T-cell (primary cell): Measurements from ENCODE around the gene CHI3L1. TPM values are rescaled to one million over a fixed set of nuclear protein-coding genes. Genes with fewer than 3 reads are reported as not detected.

Experiments
- ATAC-seq, 4 experiments: fragments of 200-7000 bp in 3 of 4; fragments of 150-1000 bp in 1 of 4; cut with Tn5 transposase; replicated peaks in 1 of 4; 1 replicate in 3 of 4; 2 replicates in 1 of 4; pipeline ENCODE4 v1.10.0; 2021; ENCODE audit warnings: moderate library complexity in 3 of 4, mild to moderate bottlenecking in 2 of 4, moderate number of reproducible peaks in 1 of 4
- CTCF ChIA-PET, 2 donors: fragments of 300-600 bp; sonication (Branson Sonifier 250); formaldehyde crosslinking; loops; one replicate each; lab custom pipeline; 2022; ENCODE audit warnings: antibody characterized with exemption in 2 of 2; lab: Charles Lee
- POLR2A ChIA-PET, 2 donors: fragments of 300-600 bp; sonication (Branson Sonifier 250); formaldehyde crosslinking; loops; one replicate each; lab custom pipeline; 2022; ENCODE audit warnings: antibody characterized with exemption in 2 of 2; lab: Charles Lee
- DNase-seq, 35 experiments: peaks; one replicate each; pipeline versions ENCODE4 v3.0.0 to v3.0.0-alpha.2; 2013 to 2023
- H3K27ac ChIP-seq: one replicate; pipeline ENCODE4 v1.5.1; 2013; ENCODE audit warnings: low read length
- H3K27me3 ChIP-seq, 2 experiments: replicated peaks in 1 of 2; 1 replicate in 1 of 2; 2 replicates in 1 of 2; pipeline versions ENCODE4 v1.6.1 to v1.7.0; 2013; ENCODE audit warnings: low read length in 1 of 2, mixed read lengths in 1 of 2; ENCODE audit not compliant: control insufficient read depth in 2 of 2, insufficient read depth in 2 of 2; ENCODE audit errors: extremely low read depth in 1 of 2
- H3K36me3 ChIP-seq, 2 donors: 1 replicate in 1 of 2; 2 replicates in 1 of 2; pipeline versions ENCODE4 v1.6.1 to v1.7.0; 2013; ENCODE audit warnings: low read length in 1 of 2; ENCODE audit not compliant: control insufficient read depth in 2 of 2, insufficient read depth in 1 of 2; ENCODE audit errors: extremely low read depth in 1 of 2
- H3K4me1 ChIP-seq, 2 experiments: 1 replicate in 1 of 2; 2 replicates in 1 of 2; pipeline versions ENCODE4 v1.6.1 to v1.7.0; 2013; ENCODE audit warnings: low read length in 2 of 2, mixed read lengths in 1 of 2; ENCODE audit not compliant: insufficient read depth in 2 of 2, control insufficient read depth in 1 of 2; ENCODE audit errors: extremely low read depth in 1 of 2
- H3K4me3 ChIP-seq, 2 donors: 1 replicate in 1 of 2; 2 replicates in 1 of 2; pipeline versions ENCODE4 v1.5.1 to v1.7.0; 2013; ENCODE audit warnings: mild to moderate bottlenecking in 2 of 2, low read length in 1 of 2, moderate library complexity in 1 of 2; ENCODE audit not compliant: control insufficient read depth in 1 of 2; ENCODE audit errors: extremely low read depth in 1 of 2
- H3K9me3 ChIP-seq: 2 replicates; pipeline ENCODE4 v1.7.0; 2013
- H3K27ac Mint-ChIP-seq, 2 donors: one replicate each; pipeline ENCODE4 v1.8.0; 2020 to 2021; ENCODE audit warnings: mild to moderate bottlenecking in 2 of 2, mixed read lengths in 2 of 2
- H3K27me3 Mint-ChIP-seq, 2 donors: one replicate each; pipeline ENCODE4 v1.8.0; 2021 to 2022; ENCODE audit warnings: mixed read lengths in 2 of 2
- H3K36me3 Mint-ChIP-seq: one replicate; pipeline ENCODE4 v1.8.0; 2021; ENCODE audit warnings: mixed read lengths
- H3K4me1 Mint-ChIP-seq, 3 donors: one replicate each; pipeline ENCODE4 v1.8.0; 2020 to 2022; ENCODE audit warnings: mixed read lengths in 3 of 3, mild to moderate bottlenecking in 1 of 3
- H3K4me3 Mint-ChIP-seq, 3 donors: one replicate each; pipeline ENCODE4 v1.8.0; 2020 to 2022; ENCODE audit warnings: mild to moderate bottlenecking in 3 of 3, mixed read lengths in 3 of 3, moderate library complexity in 3 of 3
- H3K9me3 Mint-ChIP-seq, 3 donors: one replicate each; pipeline ENCODE4 v1.8.0; 2020 to 2022; ENCODE audit warnings: mixed read lengths in 3 of 3
- WGBS: methylation state at CpG from one replicate; pipeline ENCODE4 v1.1.5; 2013; ENCODE audit warnings: missing lambda C conversion rate; ENCODE audit not compliant: insufficient coverage; 5-methylcytosine and 5-hydroxymethylcytosine counted together
- total RNA-seq, 35 experiments: library from RNA in 6 of 35; stranded (reverse) in 6 of 35; fragments of 120-200 nt in 1 of 35; gene quantifications; one replicate each; pipeline versions ENCODE4 v1.2.1 to v1.2.4 and lab custom pipeline; 2013 to 2026

The CHI3L1 gene
- total RNA-seq, 5 donors from 2014 or later (not counting 1 experiment from before 2014, with no cell fraction given), result 0.20 to 0.30 TPM; not detected in 3

DNA sequence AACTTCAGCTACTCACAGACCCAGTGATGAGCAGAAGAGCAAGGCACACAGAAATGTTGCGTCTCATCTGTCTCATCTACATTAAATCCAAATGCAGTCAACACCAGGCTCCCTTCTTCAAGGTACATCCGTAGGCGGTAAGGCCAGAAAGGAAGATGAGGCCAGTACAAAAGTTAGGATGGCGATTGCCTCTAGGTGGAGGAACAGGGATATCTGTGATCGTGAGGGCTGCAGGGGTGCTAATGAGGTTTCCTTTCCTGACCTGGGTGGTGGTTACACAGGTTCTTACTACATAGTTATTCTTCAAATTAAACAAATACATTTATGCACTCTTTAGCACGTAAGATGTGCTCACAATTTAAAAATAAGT lies 9.5 kb downstream of the CHI3L1 start:
- H3K27me3 ChIP-seq, result peaks cover 0 to 35% of the 10 kb centered on the region in 2 experiments
- H3K27ac ChIP-seq, result no peak overlapping the region
- ATAC-seq (no peak), DNase-seq (no peak)
- H3K9me3 ChIP-seq, result no peaks in the 10 kb centered on the region
- CTCF ChIA-PET, result no interaction called here
- no peak overlapping the region for H3K4me3 ChIP-seq
- no peaks in the 10 kb centered on the region for H3K4me1 ChIP-seq
- Mint-ChIP-seq H3K36me3 (no peaks in the 10 kb centered on the region), H3K4me3 (no peak overlapping the region), H3K27me3 (peaks cover 0 to 14% of the 10 kb centered on the region in 2 donors), H3K27ac (no peak overlapping the region), H3K9me3 (no peaks in the 10 kb centered on the region), H3K4me1 (no peaks in the 10 kb centered on the region)
- no peaks in the 10 kb centered on the region for H3K36me3 ChIP-seq
- POLR2A ChIA-PET, result no interaction called here
- 79% methylated on average over 2 of the region's 6 CpGs for WGBS

DNA sequence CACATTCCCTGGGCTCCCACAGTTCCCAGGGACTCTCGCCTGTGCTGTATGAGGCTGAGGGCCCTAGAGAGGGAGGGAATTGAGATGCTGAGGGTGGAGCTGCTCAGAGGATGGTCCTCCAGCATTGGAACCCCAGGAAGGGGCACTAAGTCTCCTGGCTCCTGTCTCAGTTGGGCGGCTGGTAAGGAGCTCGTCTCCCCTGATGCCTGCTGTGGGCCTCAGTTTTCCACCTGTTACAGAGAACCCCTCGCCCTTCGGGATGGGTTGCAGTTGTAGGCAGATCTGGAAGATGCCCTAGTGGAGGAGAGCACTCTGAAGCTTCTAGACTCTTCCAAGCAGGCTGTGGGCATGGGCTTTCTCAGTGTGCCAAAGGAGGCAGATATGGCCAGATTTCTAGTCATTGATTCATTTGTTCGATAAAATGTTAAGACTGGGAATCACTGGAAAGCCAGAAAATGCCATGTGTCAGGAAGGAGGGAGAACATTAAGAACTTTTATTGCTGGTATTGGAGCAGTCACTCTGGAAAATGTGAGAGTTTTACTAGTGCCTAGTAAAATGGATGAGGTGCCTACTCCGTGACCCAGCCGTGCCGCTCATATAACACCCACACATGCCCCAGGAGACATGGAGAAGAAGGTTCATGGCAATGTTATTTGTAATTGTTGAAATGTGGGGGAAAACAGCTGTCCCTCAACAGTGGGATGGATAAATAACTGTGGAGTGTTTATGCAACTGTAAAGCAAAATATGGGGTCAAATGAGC lies 10.1 kb downstream of the CHI3L1 start:
- H3K27me3 Mint-ChIP-seq, result peaks cover 0 to 14% of the 10 kb centered on the region in 2 donors
- POLR2A ChIA-PET, result no interaction called here
- no peaks in the 10 kb centered on the region for H3K4me1 Mint-ChIP-seq
- no peak for DNase-seq
- H3K4me1 ChIP-seq, result no peaks in the 10 kb centered on the region
- H3K9me3 Mint-ChIP-seq, result no peaks in the 10 kb centered on the region
- H3K4me3 Mint-ChIP-seq, result no peak overlapping the region
- no peak overlapping the region for H3K27ac ChIP-seq
- no peaks in the 10 kb centered on the region for H3K9me3 ChIP-seq
- 83% methylated on average over 5 of the region's 9 CpGs for WGBS
- H3K36me3 Mint-ChIP-seq, result no peaks in the 10 kb centered on the region
- no peak for ATAC-seq
- no peak overlapping the region for H3K27ac Mint-ChIP-seq
- CTCF ChIA-PET, result no interaction called here
- peaks cover 0 to 38% of the 10 kb centered on the region in 2 experiments for H3K27me3 ChIP-seq
- no peak overlapping the region for H3K4me3 ChIP-seq
- H3K36me3 ChIP-seq, result no peaks in the 10 kb centered on the region

DNA sequence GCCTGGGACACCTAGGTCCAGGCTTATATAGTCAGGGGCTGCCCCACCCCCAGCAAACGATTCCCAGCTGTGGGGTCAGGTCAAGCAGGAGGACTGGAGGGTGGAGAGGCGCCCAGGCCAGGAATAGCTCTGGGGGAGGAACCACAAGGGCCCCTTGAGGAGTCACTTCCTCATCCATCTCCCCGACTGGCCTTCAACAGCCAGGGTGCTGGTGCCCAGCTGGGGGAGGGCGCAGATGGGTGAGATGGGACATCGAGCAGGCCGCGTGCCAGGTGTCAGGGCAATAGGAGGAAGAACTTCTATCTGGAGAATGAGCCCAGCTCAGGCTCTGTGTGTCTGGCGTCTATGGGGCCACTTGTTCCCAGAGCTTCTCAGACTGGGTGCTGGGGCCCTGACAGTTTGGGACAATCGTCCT lies 10.7 kb downstream of the CHI3L1 start:
- H3K4me1 ChIP-seq, result no peaks in the 10 kb centered on the region
- CTCF ChIA-PET, result no interaction called here
- H3K27me3 ChIP-seq, result peaks cover 0 to 35% of the 10 kb centered on the region in 2 experiments
- Mint-ChIP-seq H3K9me3 (no peaks in the 10 kb centered on the region), H3K27me3 (peaks cover 0 to 12% of the 10 kb centered on the region in 2 donors), H3K4me3 (no peak overlapping the region), H3K27ac (no peak overlapping the region), H3K4me1 (no peaks in the 10 kb centered on the region), H3K36me3 (no peaks in the 10 kb centered on the region)
- 78% methylated on average over 6 of the region's 9 CpGs for WGBS
- POLR2A ChIA-PET, result no interaction called here
- H3K4me3 ChIP-seq, result no peak overlapping the region
- H3K9me3 ChIP-seq, result no peaks in the 10 kb centered on the region
- no peak overlapping the region for H3K27ac ChIP-seq
- no peak for ATAC-seq
- no peaks in the 10 kb centered on the region for H3K36me3 ChIP-seq
- DNase-seq, result peak in 1 of 35 experiments; percentile 4

DNA sequence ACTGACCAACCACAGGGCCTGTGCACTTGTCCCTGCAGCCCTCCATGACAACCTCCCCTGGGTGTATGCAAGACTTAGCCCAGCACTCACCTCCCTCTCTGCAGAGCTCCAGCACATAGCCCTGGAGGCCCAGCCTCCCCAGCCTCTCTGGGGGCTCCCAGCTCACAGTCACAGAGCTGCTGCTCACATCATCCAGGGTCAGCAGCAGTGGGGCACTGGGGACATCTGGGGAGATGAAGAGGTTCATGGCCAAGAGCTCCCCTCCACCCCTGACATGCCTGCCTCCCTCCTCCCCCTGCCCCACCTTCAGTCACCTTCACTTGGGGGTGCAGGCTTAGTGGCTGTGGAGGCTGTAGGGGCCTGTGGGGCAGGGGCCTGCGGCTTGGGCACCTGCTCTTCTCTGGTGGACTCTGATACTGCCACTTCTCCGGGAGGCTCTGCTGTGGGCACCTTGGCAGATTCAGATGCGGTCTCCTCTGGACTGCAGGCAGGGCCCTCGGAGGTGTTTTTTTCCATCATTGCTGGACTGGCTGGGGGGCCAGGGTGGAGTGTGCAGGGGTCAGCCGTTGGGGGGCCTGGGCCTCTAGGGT lies 11.2 kb downstream of the CHI3L1 start, which contains the start of gene MYBPH:
TSS of gene MYBPH (minus strand) at position 590 of the 590 bp plus-strand sequence. CDS start at position 519, 71 bp downstream.
- Histone ChIP-seq H3K9me3 (no peaks in the 10 kb centered on the region), H3K36me3 (no peaks in the 10 kb centered on the region), H3K4me3 (no peak within 1 kb of the TSS), H3K27ac (no peak within 1 kb of the TSS), H3K4me1 (no peaks in the 10 kb centered on the region), H3K27me3 (peaks cover 0 to 34% of the 10 kb centered on the region in 2 experiments)
- no peak for DNase-seq
- H3K4me1 Mint-ChIP-seq, result no peaks in the 10 kb centered on the region
- no peak within 1 kb of the TSS for H3K27ac Mint-ChIP-seq
- ChIA-PET POLR2A (no interaction called here), CTCF (no interaction called here)
- no peaks in the 10 kb centered on the region for H3K9me3 Mint-ChIP-seq
- H3K4me3 Mint-ChIP-seq, result no peak within 1 kb of the TSS
- H3K27me3 Mint-ChIP-seq, result peaks cover 0 to 11% of the 10 kb centered on the region in 2 donors
- ATAC-seq, result no peak
- no peaks in the 10 kb centered on the region for H3K36me3 Mint-ChIP-seq
- 67% methylated on average over 5 of the region's 5 CpGs for WGBS

DNA sequence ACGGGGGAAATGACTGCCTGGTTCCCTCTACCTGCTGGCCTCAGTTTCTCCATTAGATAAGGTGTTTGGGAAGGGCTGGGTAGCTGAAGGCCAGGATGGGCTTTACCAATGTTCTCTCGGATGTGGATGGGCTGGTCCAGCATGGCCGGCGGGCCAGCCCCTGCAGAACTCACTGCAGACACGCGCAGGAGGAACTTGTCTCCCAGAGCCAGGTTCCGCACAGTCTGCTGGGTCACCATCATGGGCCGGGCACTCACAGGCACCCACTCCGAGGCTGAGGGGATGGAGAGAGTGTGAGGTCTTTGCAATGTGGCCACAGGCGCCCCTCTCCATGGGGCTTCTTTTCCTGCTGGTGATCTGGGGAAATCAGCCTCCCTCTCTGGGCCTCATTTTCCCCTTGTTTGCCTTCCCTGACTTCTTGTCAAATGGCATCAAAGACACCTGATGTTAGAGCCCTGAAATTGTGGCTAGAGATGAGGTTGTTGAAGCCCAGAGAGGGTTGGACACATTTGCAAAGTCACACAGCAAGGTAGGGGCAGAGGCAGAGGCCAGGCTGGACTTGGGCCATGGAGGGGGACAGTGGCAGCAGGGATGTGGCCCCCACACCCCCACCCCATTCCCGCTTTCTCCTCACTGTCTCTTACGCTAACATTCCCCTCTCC lies 12.0 kb downstream of the CHI3L1 start:
- ChIA-PET POLR2A (no interaction called here), CTCF (no interaction called here)
- Histone ChIP-seq H3K27ac (no peak overlapping the region), H3K9me3 (no peaks in the 10 kb centered on the region), H3K36me3 (no peaks in the 10 kb centered on the region), H3K27me3 (peaks cover 0 to 32% of the 10 kb centered on the region in 2 experiments), H3K4me1 (no peaks in the 10 kb centered on the region), H3K4me3 (no peak overlapping the region)
- 95% methylated on average over 7 of the region's 12 CpGs for WGBS
- DNase-seq, result no peak
- H3K4me1 Mint-ChIP-seq, result no peaks in the 10 kb centered on the region
- no peak overlapping the region for H3K27ac Mint-ChIP-seq
- H3K36me3 Mint-ChIP-seq, result no peaks in the 10 kb centered on the region
- H3K9me3 Mint-ChIP-seq, result no peaks in the 10 kb centered on the region
- peaks cover 0 to 11% of the 10 kb centered on the region in 2 donors for H3K27me3 Mint-ChIP-seq
- ATAC-seq, result no peak
- H3K4me3 Mint-ChIP-seq, result no peak overlapping the region

DNA sequence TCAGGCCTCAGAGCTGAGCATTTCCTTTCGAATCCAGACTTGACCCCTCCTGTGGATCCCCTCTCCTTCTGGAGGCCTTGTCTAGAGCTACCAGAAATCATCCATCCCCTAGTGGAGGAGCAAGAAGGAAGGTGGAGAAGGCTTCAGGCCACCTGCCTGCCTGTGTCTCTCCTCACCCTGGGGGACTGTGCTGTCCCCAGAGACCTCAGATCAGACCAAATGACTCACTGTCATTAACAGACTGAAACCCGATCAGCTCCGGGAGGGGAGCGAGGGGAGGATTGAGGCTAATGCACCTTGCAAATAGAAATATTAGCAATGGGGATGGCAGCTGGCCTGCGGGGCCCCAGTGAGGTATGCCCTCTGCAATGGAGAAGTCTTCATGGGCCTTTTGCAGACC lies 12.9 kb downstream of the CHI3L1 start:
- ATAC-seq (no peak), DNase-seq (no peak)
- peaks cover 0 to 25% of the 10 kb centered on the region in 2 experiments for H3K27me3 ChIP-seq
- H3K27ac ChIP-seq, result no peak overlapping the region
- H3K36me3 Mint-ChIP-seq, result no peaks in the 10 kb centered on the region
- no peaks in the 10 kb centered on the region for H3K4me1 ChIP-seq
- no peak overlapping the region for H3K4me3 Mint-ChIP-seq
- no peaks in the 10 kb centered on the region for H3K4me1 Mint-ChIP-seq
- H3K27me3 Mint-ChIP-seq, result peaks cover 0 to 11% of the 10 kb centered on the region in 2 donors
- H3K9me3 ChIP-seq, result no peaks in the 10 kb centered on the region
- H3K36me3 ChIP-seq, result no peaks in the 10 kb centered on the region
- H3K9me3 Mint-ChIP-seq, result no peaks in the 10 kb centered on the region
- WGBS, result 86% methylated on average over 1 of the region's 5 CpGs
- no peak overlapping the region for H3K4me3 ChIP-seq
- H3K27ac Mint-ChIP-seq, result no peak overlapping the region
- ChIA-PET CTCF (interaction anchor here (0.9 to 1.4 kb wide), 2 partner anchors 46 to 134 kb away, joined by 3 to 8 read pairs; no protein-coding TSS in a partner anchor), POLR2A (no interaction called here)
